Thyroid gland (tissue), 4 donors: ENCODE measurements around the gene GAPDHS. TPM values are rescaled to one million over a fixed set of nuclear protein-coding genes. Genes with fewer than 3 reads are reported as not detected.
A peak's percentile ranks its signal among the peaks of the same experiment; 100 is the strongest.

Source experiments
- DNase-seq, 2 donors: peaks; one replicate each; pipeline ENCODE4 v3.0.0-alpha.2; 2019
- H3K27ac ChIP-seq, 3 donors: fragments of 200-600 bp; sonication (generic); 1 replicate in 2 of 3; 2 replicates in 1 of 3; pipeline ENCODE4 v1.5.1; 2016 to 2019; ENCODE audit warnings: mild to moderate bottlenecking in 1 of 3, moderate library complexity in 1 of 3
- H3K27me3 ChIP-seq: fragments of 200-600 bp; sonication (generic); one replicate; pipeline ENCODE4 v1.5.1; 2019
- H3K36me3 ChIP-seq, 2 donors: fragments of 200-600 bp; sonication (generic); one replicate each; pipeline ENCODE4 v1.5.1; 2016 to 2019
- H3K4me1 ChIP-seq, 2 donors: fragments of 200-600 bp; sonication (generic); one replicate each; pipeline ENCODE4 v1.5.1; 2017 to 2019
- H3K4me3 ChIP-seq, 3 donors: fragments of 200-600 bp; sonication (generic); replicated peaks in 1 of 3; 1 replicate in 2 of 3; 2 replicates in 1 of 3; pipeline ENCODE4 v1.5.1; 2016; ENCODE audit warnings: mild to moderate bottlenecking in 1 of 3
- H3K9me3 ChIP-seq: fragments of 200-600 bp; sonication (generic); one replicate; pipeline ENCODE4 v1.5.1; 2017
- CTCF ChIP-seq, 6 experiments: fragments of 200-600 bp in 3 of 6; fragments of 450-650 bp in 3 of 6; sonication (generic) in 3 of 6; IDR thresholded peaks; one replicate each; pipeline ENCODE4 v1.5.1; 2016 to 2019; ENCODE audit warnings: antibody characterized with exemption in 6 of 6, mild to moderate bottlenecking in 2 of 6, inconsistent platforms in 1 of 6, moderate library complexity in 1 of 6
- POLR2A ChIP-seq, 2 donors: fragments of 450-650 bp; IDR thresholded peaks; one replicate each; pipeline ENCODE4 v1.6.1; 2017; ENCODE audit warnings: antibody characterized with exemption in 2 of 2, mild to moderate bottlenecking in 2 of 2, moderate library complexity in 1 of 2
- WGBS, 2 donors: methylation state at CpG; one replicate each; pipeline ENCODE4 v1.1.5; 2017; 5-methylcytosine and 5-hydroxymethylcytosine counted together
- intact Hi-C: fragments of 100-400 bp; cut with DNase I; formaldehyde crosslinking; loops from one replicate; pipeline ENCODE4 v1.15.1; 2023
- total RNA-seq, 4 donors: library from RNA; depleted of rRNA; stranded (reverse); fragments of >200 nt; gene quantifications; one replicate each; pipeline ENCODE4 v1.2.3, GENCODE V29; 2016

GAPDHS gene
- total RNA-seq, 4 donors from 2014 or later, result 1.6 TPM; not detected in 3

GRCh38 chr19:35543280-35544109 is 10.2 kb downstream of the GAPDHS start:
- DNase-seq, result no peak
- no peaks in the 10 kb centered on the region for H3K9me3 ChIP-seq
- no peaks in the 10 kb centered on the region for H3K36me3 ChIP-seq
- TF ChIP-seq POLR2A (IDR thresholded peaks at IDR 0.05), result no peak
- TF ChIP-seq CTCF (IDR thresholded peaks at IDR 0.05), result no peak
- no peaks in the 10 kb centered on the region for H3K27me3 ChIP-seq
- WGBS, 2 donors, result 92 to 98% methylated on average over 5 to 11 of the region's 15 CpGs
- intact Hi-C loops, result no loop called here
- peaks cover 19 to 27% of the 10 kb centered on the region in 2 donors for H3K4me1 ChIP-seq
- H3K27ac ChIP-seq, result no peak overlapping the region
- H3K4me3 ChIP-seq, result no peak overlapping the region

GRCh38 chr19:35544110-35544802 is 11.0 kb downstream of the GAPDHS start:
- intact Hi-C loops, result no loop called here
- H3K9me3 ChIP-seq, result no peaks in the 10 kb centered on the region
- H3K36me3 ChIP-seq, result no peaks in the 10 kb centered on the region
- no peaks in the 10 kb centered on the region for H3K27me3 ChIP-seq
- 84 to 96% methylated on average over 3 of the region's 3 CpGs for WGBS, 2 donors
- H3K4me3 ChIP-seq, result peak overlapping the region in 1 of 3 donors; percentile 75
- H3K4me1 ChIP-seq, result peaks cover 23 to 33% of the 10 kb centered on the region in 2 donors
- no peak for DNase-seq
- no peak for TF ChIP-seq POLR2A (IDR thresholded peaks at IDR 0.05)
- no peak for TF ChIP-seq CTCF (IDR thresholded peaks at IDR 0.05)
- H3K27ac ChIP-seq, result peak overlapping the region in 1 of 3 donors; percentile 80

GRCh38 chr19:35545001-35545854 is 12.0 kb downstream of the GAPDHS start, which contains the start of gene TMEM147:
TMEM147 (plus strand) TSS chr19:35545626; CDS start chr19:35545740, 114 bp downstream.
- intact Hi-C loops, result loop anchor here (5.0 kb wide), 2 partner anchors 47 to 172 kb away; partner anchors contain the start of gene KMT2B
- TF ChIP-seq CTCF (IDR thresholded peaks at IDR 0.05) (no peak), POLR2A (IDR thresholded peaks at IDR 0.05) (peak in 1 of 2 donors; percentile 78)
- H3K27me3 ChIP-seq, result no peaks in the 10 kb centered on the region
- H3K4me1 ChIP-seq, result peaks cover 23 to 41% of the 10 kb centered on the region in 2 donors
- no peaks in the 10 kb centered on the region for H3K36me3 ChIP-seq
- peak; percentile 95 for DNase-seq
- H3K27ac ChIP-seq, result peak within 1 kb of the TSS; percentile 34 to 80 (median 75)
- no peaks in the 10 kb centered on the region for H3K9me3 ChIP-seq
- 1 to 2% methylated on average over 22 to 43 of the region's 85 CpGs for WGBS, 2 donors
- peak within 1 kb of the TSS; percentile 75 to 88 (median 76) for H3K4me3 ChIP-seq

GRCh38 chr19:35545855-35546381 is 12.7 kb downstream of the GAPDHS start:
- H3K4me1 ChIP-seq, result peaks cover 30 to 48% of the 10 kb centered on the region in 2 donors
- TF ChIP-seq POLR2A (IDR thresholded peaks at IDR 0.05) (no peak), CTCF (IDR thresholded peaks at IDR 0.05) (no peak)
- DNase-seq, result peak; percentile 55 to 62
- H3K36me3 ChIP-seq, result no peaks in the 10 kb centered on the region
- H3K27ac ChIP-seq, result peak overlapping the region in 2 of 3 donors; percentile 75 to 80
- intact Hi-C loops, result loop anchor here (5.0 kb wide), 2 partner anchors 46 to 171 kb away; partner anchors contain the start of gene KMT2B
- peak overlapping the region; percentile 75 to 88 (median 76) for H3K4me3 ChIP-seq
- no peaks in the 10 kb centered on the region for H3K27me3 ChIP-seq
- WGBS, 2 donors, result 5 to 6% methylated on average over 16 to 20 of the region's 27 CpGs
- no peaks in the 10 kb centered on the region for H3K9me3 ChIP-seq
